ENCODE measurements around the gene PGPEP1.
A peak's percentile ranks its signal among the peaks of the same experiment; 100 is the strongest.
"Not testable (repeated sequence)": the region's sequence is repeated elsewhere in the genome, so short reads cannot be mapped to it uniquely, and the experiment has no call there.

The PGPEP1 gene

DNA sequence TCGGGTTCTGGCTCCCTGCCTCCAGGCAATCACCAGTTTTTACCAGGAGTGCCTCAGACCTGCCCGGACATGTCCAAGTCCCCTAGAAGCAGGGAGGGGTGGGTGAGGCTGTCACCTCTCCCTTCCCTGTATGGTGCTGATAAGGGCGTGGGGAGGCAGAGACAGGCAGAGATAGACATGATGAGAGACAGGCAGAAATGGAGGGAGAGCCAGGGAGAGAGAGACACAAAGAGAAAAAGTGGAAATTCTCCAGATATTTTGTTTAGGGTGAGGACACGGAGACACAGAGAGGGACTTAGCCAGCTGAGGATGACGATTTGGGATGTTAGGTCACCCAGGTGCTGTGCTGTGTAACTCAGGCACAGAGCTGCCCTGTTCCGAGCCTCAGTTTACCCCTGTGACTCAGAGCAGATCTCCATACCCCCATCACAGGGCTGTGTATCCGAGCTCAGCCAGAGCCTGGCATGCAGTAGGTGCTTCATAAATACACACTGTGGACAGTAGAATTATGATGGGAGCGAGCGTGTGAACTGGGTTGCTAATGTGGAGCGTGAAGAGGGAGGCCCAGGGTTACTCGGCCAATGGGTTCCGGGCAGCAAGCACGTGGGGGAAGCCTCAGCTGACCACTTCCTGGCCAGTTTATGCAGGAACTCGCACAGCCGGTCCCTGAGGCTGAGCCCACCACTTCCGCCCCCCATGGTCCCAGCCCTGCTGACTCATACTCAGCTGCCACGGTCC, 33.7 kb downstream of the PGPEP1 start:
- no peak overlapping the region for H3K4me3 ChIP-seq (ENCODE audit: low read length)

DNA sequence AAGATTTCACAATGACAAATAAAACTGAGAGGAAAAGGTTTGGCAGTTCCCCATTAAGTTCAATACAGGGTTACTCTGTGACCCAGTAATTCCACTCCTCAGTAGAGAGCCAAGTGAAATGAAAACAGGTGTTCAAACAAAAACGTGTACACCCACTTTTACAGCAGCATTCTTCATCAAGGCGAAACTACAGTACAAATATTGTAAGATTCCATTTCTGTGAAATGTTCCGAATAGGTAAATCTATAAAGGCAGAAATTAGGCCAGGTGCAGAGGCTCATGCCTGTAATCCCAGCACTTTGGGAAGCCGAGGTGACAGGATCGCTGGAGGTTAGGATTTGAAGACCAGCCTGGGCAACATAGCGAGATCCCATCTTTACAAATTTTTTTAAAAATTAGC, 36.6 kb downstream of the PGPEP1 start:
- TF ChIP-seq, protein P1, sequence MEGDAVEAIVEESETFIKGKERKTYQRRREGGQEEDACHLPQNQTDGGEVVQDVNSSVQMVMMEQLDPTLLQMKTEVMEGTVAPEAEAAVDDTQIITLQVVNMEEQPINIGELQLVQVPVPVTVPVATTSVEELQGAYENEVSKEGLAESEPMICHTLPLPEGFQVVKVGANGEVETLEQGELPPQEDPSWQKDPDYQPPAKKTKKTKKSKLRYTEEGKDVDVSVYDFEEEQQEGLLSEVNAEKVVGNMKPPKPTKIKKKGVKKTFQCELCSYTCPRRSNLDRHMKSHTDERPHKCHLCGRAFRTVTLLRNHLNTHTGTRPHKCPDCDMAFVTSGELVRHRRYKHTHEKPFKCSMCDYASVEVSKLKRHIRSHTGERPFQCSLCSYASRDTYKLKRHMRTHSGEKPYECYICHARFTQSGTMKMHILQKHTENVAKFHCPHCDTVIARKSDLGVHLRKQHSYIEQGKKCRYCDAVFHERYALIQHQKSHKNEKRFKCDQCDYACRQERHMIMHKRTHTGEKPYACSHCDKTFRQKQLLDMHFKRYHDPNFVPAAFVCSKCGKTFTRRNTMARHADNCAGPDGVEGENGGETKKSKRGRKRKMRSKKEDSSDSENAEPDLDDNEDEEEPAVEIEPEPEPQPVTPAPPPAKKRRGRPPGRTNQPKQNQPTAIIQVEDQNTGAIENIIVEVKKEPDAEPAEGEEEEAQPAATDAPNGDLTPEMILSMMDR (IDR thresholded peaks at IDR 0.05; ENCODE audit: insufficient read depth, low read depth, low read length, missing control alignments) = no peak
- no peak overlapping the region for H3K4me3 ChIP-seq (ENCODE audit: low read length)
- DNase-seq (ENCODE audit: low read depth) = no peak

More for the DNA sequence above, 33.7 kb downstream of the PGPEP1 start:
- TF ChIP-seq, protein P1 (IDR thresholded peaks at IDR 0.05; ENCODE audit: insufficient read depth, low read depth, low read length, missing control alignments) = no peak
- DNase-seq (ENCODE audit: low read depth) = peak; percentile 77

DNA sequence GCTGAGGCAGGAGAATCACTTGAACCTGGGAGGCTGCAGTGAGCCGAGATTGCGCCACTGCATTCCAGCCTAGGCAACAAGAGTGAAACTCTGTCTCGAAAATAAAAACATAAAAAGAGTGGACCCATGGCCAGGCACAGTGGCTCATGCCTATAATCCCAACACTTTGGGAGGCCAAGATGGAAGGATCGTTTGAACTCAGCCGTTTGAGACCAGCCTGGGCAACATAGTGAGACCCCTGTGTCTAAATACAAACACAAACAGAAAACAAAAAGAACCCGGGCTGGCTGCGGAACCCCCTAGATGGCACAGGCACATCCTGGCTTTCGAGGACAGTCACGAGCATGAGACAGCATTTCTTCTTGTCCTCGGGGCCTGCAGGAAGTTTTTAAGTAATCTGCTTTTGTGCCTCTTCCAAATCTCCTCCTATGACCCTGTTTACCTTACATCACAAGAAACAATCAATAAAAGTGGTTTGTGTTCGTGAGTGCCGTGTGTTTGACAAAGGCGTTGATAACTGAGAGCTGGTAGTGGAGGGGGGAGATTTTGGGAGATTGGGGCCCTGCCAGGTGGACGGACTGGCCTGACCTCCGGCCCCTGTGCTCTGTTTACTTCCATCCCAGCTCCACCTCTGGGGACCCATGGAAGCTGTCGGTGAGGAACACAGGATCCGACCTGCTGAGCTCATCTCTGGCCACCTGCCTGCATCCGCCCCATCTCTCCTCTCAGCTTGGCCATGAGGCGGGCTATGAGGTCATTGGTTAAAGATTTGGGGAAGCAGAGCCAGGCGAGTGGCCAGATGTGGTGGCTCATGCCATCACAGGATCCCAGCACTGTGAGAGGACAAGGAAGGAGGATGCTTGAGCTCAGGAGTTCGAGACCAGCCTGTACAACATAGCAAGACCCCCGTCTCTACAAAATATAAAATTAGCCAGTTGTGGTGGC, 39.7 kb downstream of the PGPEP1 start:
- no peak overlapping the region for H3K4me3 ChIP-seq (ENCODE audit: low read length)
- TF ChIP-seq, protein P1 (IDR thresholded peaks at IDR 0.05; ENCODE audit: insufficient read depth, low read depth, low read length, missing control alignments) = no peak
- DNase-seq (ENCODE audit: low read depth) = peak; percentile 51

DNA sequence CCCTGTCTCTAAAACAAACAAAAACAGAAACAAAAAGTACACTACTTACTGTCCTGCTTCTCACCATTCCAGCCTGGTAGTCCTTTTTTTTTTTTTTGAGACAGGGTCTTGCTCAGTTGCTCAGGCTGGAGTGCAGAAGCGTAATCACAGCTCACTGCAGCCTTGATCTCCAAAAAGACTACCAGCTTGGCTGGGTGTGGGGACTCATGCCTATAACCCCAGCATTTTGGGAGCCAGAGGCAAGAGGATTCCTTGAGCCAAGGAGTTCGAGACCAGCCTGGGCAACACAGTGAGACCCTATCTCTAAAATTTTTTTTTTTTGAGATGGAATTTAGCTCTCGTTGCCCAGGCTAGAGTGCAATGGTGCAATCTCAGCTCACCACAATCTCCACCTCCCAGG, 40.4 kb downstream of the PGPEP1 start:
- TF ChIP-seq, protein P1 (IDR thresholded peaks at IDR 0.05; ENCODE audit: insufficient read depth, low read depth, low read length, missing control alignments) = no peak
- no peak for DNase-seq (ENCODE audit: low read depth)
- H3K4me3 ChIP-seq (ENCODE audit: low read length) = no peak overlapping the region

DNA sequence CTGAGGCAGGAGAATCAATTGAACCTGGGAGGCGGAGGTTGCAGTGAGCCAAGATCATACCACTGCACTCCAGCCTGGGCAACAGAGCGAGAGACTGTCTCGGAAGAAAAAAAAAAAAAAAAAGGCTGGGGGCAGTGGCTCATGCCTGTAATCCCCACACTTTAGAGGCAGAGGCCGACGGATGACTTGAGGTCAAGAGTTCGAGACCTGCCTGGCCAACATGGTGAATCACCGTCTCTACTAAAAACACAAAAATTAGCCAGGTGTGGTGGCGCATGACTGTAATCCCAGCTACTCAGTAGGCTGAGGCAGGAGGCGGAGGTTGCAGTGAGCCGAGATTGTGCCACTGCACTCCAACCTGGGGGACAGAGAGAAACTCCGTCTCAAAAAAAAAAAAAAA, 43.2 kb downstream of the PGPEP1 start:
- not testable (repeated sequence) for DNase-seq (ENCODE audit: low read depth); H3K4me3 ChIP-seq (ENCODE audit: low read length)

DNA sequence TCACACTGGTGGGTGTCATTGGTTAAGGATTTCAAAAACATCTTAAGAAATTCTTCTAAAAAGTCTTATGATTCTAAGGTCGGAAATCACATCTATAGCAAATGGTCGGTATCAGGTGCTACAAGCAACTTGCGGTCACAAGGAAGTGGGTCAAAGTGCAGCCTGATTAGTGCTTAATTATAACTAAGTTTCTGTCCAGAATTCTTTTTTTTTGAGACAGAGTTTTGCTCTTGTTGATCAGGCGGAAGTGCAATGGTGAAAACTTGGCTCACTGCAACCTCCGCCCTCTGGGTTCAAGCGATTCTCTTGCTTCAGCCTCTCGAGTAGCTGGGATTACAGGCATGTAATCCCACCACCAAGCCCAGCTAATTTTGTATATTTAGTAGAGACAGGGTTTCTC, 44.4 kb downstream of the PGPEP1 start:
- no peak overlapping the region for H3K4me3 ChIP-seq (ENCODE audit: low read length)
- no peak for DNase-seq (ENCODE audit: low read depth)
- TF ChIP-seq, protein P1 (IDR thresholded peaks at IDR 0.05; ENCODE audit: insufficient read depth, low read depth, low read length, missing control alignments) = no peak

DNA sequence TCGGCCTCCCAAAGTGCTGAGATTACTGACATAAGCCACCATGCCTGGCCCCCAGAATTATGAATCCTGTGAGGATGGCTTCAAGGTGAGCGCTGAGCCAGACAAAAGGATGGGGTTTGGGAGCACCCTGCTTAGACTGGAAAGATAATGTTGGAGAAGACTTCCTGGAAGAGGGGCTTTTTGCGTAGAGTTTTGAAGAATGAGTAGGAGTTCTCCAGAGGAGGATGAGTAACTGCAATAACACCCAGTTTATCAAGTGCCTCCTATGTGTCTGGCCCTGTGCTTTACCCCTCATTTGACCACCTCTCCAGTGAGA, 44.9 kb downstream of the PGPEP1 start:
- TF ChIP-seq, protein P1 (IDR thresholded peaks at IDR 0.05; ENCODE audit: insufficient read depth, low read depth, low read length, missing control alignments) = no peak
- no peak overlapping the region for H3K4me3 ChIP-seq (ENCODE audit: low read length)
- DNase-seq (ENCODE audit: low read depth) = peak; percentile 41
